HEK293 (cell line): ENCODE measurements around the gene GNAI2.

Experiments
- CTCF ChIA-PET: fragments of 350-600 bp; formaldehyde crosslinking; extraction: SDS; loops from one replicate; lab custom pipeline; 2021; ENCODE audit warnings: antibody characterized with exemption; lab: Yijun Ruan, JAX
- POLR2A ChIA-PET: fragments of 300-600 bp; formaldehyde crosslinking; extraction: SDS; loops from one replicate; lab custom pipeline; 2020; ENCODE audit warnings: antibody characterized with exemption, inconsistent platforms; lab: Yijun Ruan, JAX
- H3K27ac ChIP-seq: fragments of 200-500 bp; sonication (Bioruptor generic); 2 replicates; pipeline ENCODE4 v1.5.1; 2014; ENCODE audit warnings: low read depth, low read length, control low read depth, inconsistent platforms; ENCODE audit errors: extremely low read depth
- H3K36me3 ChIP-seq, 2 experiments: fragments of 200-500 bp in 1 of 2; sonication (Bioruptor generic) in 1 of 2; 1 replicate in 1 of 2; 2 replicates in 1 of 2; pipeline ENCODE4 v1.5.1; 2014 to 2017; ENCODE audit warnings: inconsistent platforms in 2 of 2, low read length in 2 of 2; ENCODE audit not compliant: control insufficient read depth in 2 of 2, insufficient read depth in 1 of 2
- H3K4me1 ChIP-seq: fragments of 200-500 bp; sonication (Bioruptor generic); 2 replicates; pipeline ENCODE4 v1.5.1; 2014; ENCODE audit warnings: mild to moderate bottlenecking, low read length, inconsistent platforms; ENCODE audit not compliant: control insufficient read depth, insufficient read depth
- H3K4me3 ChIP-seq: 2 replicates; pipeline ENCODE4 v1.5.1; 2011; ENCODE audit warnings: low read depth, mild to moderate bottlenecking, control low read depth, low read length, moderate library complexity
- H3K9me3 ChIP-seq: fragments of 200-500 bp; sonication (Bioruptor generic); 2 replicates; pipeline ENCODE4 v1.5.1; 2014; ENCODE audit warnings: low read depth, low read length, inconsistent platforms; ENCODE audit not compliant: control insufficient read depth, insufficient read depth
- ATF2 ChIP-seq: fragments of 450-650 bp; formaldehyde crosslinking; IDR thresholded peaks from 2 replicates; pipeline ENCODE4 v1.5.1; 2016; ENCODE audit warnings: missing biosample characterization, missing genetic modification characterization, low read depth
- GLI4 ChIP-seq: fragments of 450-650 bp; formaldehyde crosslinking; IDR thresholded peaks from 2 replicates; pipeline ENCODE4 v1.5.1; 2016; ENCODE audit warnings: missing biosample characterization, missing genetic modification characterization
- GLIS1 ChIP-seq: fragments of 450-650 bp; formaldehyde crosslinking; IDR thresholded peaks from 2 replicates; pipeline ENCODE4 v1.5.1; 2016; ENCODE audit warnings: missing biosample characterization, missing genetic modification characterization
- KLF7 ChIP-seq: fragments of 450-650 bp; formaldehyde crosslinking; IDR thresholded peaks from 2 replicates; pipeline ENCODE4 v1.5.1; 2016; ENCODE audit warnings: missing biosample characterization, missing genetic modification characterization, borderline replicate concordance
- RBAK ChIP-seq: fragments of 450-650 bp; formaldehyde crosslinking; IDR thresholded peaks from 2 replicates; pipeline ENCODE4 v1.5.1; 2016; ENCODE audit warnings: missing biosample characterization, missing genetic modification characterization
- ZBTB1 ChIP-seq: fragments of 450-650 bp; formaldehyde crosslinking; IDR thresholded peaks from 2 replicates; pipeline ENCODE4 v1.5.1; 2016; ENCODE audit warnings: missing biosample characterization, missing genetic modification characterization
- ZBTB20 ChIP-seq: fragments of 450-650 bp; formaldehyde crosslinking; IDR thresholded peaks from 2 replicates; pipeline ENCODE4 v1.5.1; 2016; ENCODE audit warnings: missing biosample characterization, missing genetic modification characterization
- ZFHX2 ChIP-seq: fragments of 450-650 bp; formaldehyde crosslinking; conservative IDR thresholded peaks from 2 replicates; pipeline ENCODE4 v1.5.1; 2016; ENCODE audit warnings: missing biosample characterization, missing genetic modification characterization
- ZFP41 ChIP-seq: fragments of 450-650 bp; formaldehyde crosslinking; IDR thresholded peaks from 2 replicates; pipeline ENCODE4 v1.5.1; 2016; ENCODE audit warnings: missing biosample characterization, missing genetic modification characterization, borderline replicate concordance
- ZNF121 ChIP-seq: fragments of 450-650 bp; formaldehyde crosslinking; IDR thresholded peaks from 2 replicates; pipeline ENCODE4 v1.5.1; 2016; ENCODE audit warnings: missing biosample characterization, missing genetic modification characterization
- ZNF132 ChIP-seq: fragments of 450-650 bp; formaldehyde crosslinking; IDR thresholded peaks from 2 replicates; pipeline ENCODE4 v1.5.1; 2017; ENCODE audit warnings: missing biosample characterization, missing genetic modification characterization, borderline replicate concordance
- ZNF18 ChIP-seq: fragments of 450-650 bp; formaldehyde crosslinking; IDR thresholded peaks from 2 replicates; pipeline ENCODE4 v1.5.1; 2016; ENCODE audit warnings: missing biosample characterization, missing genetic modification characterization
- ZNF19 ChIP-seq: fragments of 450-650 bp; formaldehyde crosslinking; IDR thresholded peaks from 2 replicates; pipeline ENCODE4; 2016; ENCODE audit warnings: missing biosample characterization, missing genetic modification characterization, low read depth
- ZNF501 ChIP-seq: fragments of 450-650 bp; formaldehyde crosslinking; IDR thresholded peaks from 2 replicates; pipeline ENCODE4 v1.5.1; 2016; ENCODE audit warnings: missing biosample characterization, missing genetic modification characterization
- ZNF555 ChIP-seq: fragments of 450-650 bp; formaldehyde crosslinking; conservative IDR thresholded peaks from 2 replicates; pipeline ENCODE4 v1.5.1; 2017; ENCODE audit warnings: missing biosample characterization, mild to moderate bottlenecking, missing genetic modification characterization, inconsistent platforms
- ZNF561 ChIP-seq: fragments of 450-650 bp; IDR thresholded peaks from 2 replicates; pipeline ENCODE4 v1.5.1; 2018; ENCODE audit warnings: missing biosample characterization, missing genetic modification characterization, borderline replicate concordance
- ZNF610 ChIP-seq: fragments of 450-650 bp; formaldehyde crosslinking; IDR thresholded peaks from 2 replicates; pipeline ENCODE4 v1.5.1; 2016; ENCODE audit warnings: missing biosample characterization, missing genetic modification characterization, borderline replicate concordance
- ZNF623 ChIP-seq: fragments of 450-650 bp; formaldehyde crosslinking; IDR thresholded peaks from 2 replicates; pipeline ENCODE4 v1.5.1; 2016; ENCODE audit warnings: missing biosample characterization, missing genetic modification characterization
- ZNF629 ChIP-seq: fragments of 450-650 bp; formaldehyde crosslinking; IDR thresholded peaks from 2 replicates; pipeline ENCODE4 v1.5.1; 2017; ENCODE audit warnings: missing biosample characterization, missing genetic modification characterization
- ZNF654 ChIP-seq: fragments of 450-650 bp; formaldehyde crosslinking; IDR thresholded peaks from 2 replicates; pipeline ENCODE4 v1.5.1; 2016; ENCODE audit warnings: low read depth, missing biosample characterization, missing genetic modification characterization
- ZNF670 ChIP-seq: fragments of 450-650 bp; formaldehyde crosslinking; IDR thresholded peaks from 2 replicates; pipeline ENCODE4 v1.5.1; 2016; ENCODE audit warnings: missing biosample characterization, missing genetic modification characterization, low read depth
- ZNF768 ChIP-seq: fragments of 450-650 bp; formaldehyde crosslinking; IDR thresholded peaks from 2 replicates; pipeline ENCODE4 v1.5.1; 2018; ENCODE audit warnings: missing biosample characterization, mild to moderate bottlenecking, missing genetic modification characterization
- TF ChIP-seq, protein P1 (sequence below): fragments of 450-650 bp; formaldehyde crosslinking; IDR thresholded peaks from 2 replicates; pipeline ENCODE4 v1.5.1; 2016; ENCODE audit warnings: missing biosample characterization, missing genetic modification characterization
- TF ChIP-seq, protein P2 (sequence below): fragments of 450-650 bp; IDR thresholded peaks from 2 replicates; pipeline ENCODE4 v1.5.1; 2018; ENCODE audit warnings: missing biosample characterization, missing genetic modification characterization

GNAI2 gene

GRCh38 chr3:50287262-50287661 lies 51.3 kb downstream of the GNAI2 start:
- POLR2A ChIA-PET = no interaction called here

GRCh38 chr3:50288387-50289007 lies 52.5 kb downstream of the GNAI2 start:
- H3K4me3 ChIP-seq = no peak overlapping the region
- no peak overlapping the region for H3K27ac ChIP-seq
- H3K4me1 ChIP-seq = no peaks in the 10 kb centered on the region
- CTCF ChIA-PET = interaction anchor here (0.8 to 1.3 kb wide), 4 partner anchors 14 to 36 kb away, joined by 3 to 4 read pairs (median 4); no protein-coding TSS in a partner anchor
- TF ChIP-seq ZNF18 (no peak), ZNF561 (tag by site-specific recombination) (no peak), ZNF629 (tag by site-specific recombination) (no peak), ZNF768 (no peak)
- TF ChIP-seq, protein P1, sequence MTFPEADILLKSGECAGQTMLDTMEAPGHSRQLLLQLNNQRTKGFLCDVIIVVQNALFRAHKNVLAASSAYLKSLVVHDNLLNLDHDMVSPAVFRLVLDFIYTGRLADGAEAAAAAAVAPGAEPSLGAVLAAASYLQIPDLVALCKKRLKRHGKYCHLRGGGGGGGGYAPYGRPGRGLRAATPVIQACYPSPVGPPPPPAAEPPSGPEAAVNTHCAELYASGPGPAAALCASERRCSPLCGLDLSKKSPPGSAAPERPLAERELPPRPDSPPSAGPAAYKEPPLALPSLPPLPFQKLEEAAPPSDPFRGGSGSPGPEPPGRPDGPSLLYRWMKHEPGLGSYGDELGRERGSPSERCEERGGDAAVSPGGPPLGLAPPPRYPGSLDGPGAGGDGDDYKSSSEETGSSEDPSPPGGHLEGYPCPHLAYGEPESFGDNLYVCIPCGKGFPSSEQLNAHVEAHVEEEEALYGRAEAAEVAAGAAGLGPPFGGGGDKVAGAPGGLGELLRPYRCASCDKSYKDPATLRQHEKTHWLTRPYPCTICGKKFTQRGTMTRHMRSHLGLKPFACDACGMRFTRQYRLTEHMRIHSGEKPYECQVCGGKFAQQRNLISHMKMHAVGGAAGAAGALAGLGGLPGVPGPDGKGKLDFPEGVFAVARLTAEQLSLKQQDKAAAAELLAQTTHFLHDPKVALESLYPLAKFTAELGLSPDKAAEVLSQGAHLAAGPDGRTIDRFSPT = no peak
- POLR2A ChIA-PET = interaction anchor here (0.6 kb wide), 1 partner anchor 49 kb away, joined by 3 read pairs; no protein-coding TSS in a partner anchor
- H3K36me3 ChIP-seq = peaks cover 0 to 46% of the 10 kb centered on the region in 2 experiments; a peak in 1 of 3 replicates
- H3K9me3 ChIP-seq = no peaks in the 10 kb centered on the region

More at GRCh38 chr3:50287262-50287661, 51.3 kb downstream of the GNAI2 start:
- Histone ChIP-seq H3K4me3 (no peak overlapping the region), H3K27ac (no peak overlapping the region)
- TF ChIP-seq RBAK (no peak), ZNF555 (no peak), GLI4 (no peak), GLIS1 (tag by site-specific recombination) (no peak), ZNF501 (tag by site-specific recombination) (no peak), ZNF132 (tag by site-specific recombination) (no peak), ZBTB20 (tag by site-specific recombination) (no peak), ZFHX2 (tag by site-specific recombination) (no peak), ZFP41 (no peak), ZBTB1 (no peak), ZNF19 (tag by site-specific recombination) (no peak), KLF7 (tag by site-specific recombination) (no peak), ZNF654 (tag by site-specific recombination) (no peak), ZNF670 (tag by site-specific recombination) (no peak), ZNF610 (no peak), ATF2 (tag by site-specific recombination) (no peak), ZNF121 (tag by site-specific recombination) (no peak), ZNF623 (no peak)
- TF ChIP-seq, protein P1 = no peak
- TF ChIP-seq, protein P2, sequence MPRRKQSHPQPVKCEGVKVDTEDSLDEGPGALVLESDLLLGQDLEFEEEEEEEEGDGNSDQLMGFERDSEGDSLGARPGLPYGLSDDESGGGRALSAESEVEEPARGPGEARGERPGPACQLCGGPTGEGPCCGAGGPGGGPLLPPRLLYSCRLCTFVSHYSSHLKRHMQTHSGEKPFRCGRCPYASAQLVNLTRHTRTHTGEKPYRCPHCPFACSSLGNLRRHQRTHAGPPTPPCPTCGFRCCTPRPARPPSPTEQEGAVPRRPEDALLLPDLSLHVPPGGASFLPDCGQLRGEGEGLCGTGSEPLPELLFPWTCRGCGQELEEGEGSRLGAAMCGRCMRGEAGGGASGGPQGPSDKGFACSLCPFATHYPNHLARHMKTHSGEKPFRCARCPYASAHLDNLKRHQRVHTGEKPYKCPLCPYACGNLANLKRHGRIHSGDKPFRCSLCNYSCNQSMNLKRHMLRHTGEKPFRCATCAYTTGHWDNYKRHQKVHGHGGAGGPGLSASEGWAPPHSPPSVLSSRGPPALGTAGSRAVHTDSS = no peak
- TF ChIP-seq, all 188 proteins: peak for 0
- CTCF ChIA-PET = interaction anchor here (1.2 kb wide), 1 partner anchor 12 kb away, joined by 3 read pairs; no protein-coding TSS in a partner anchor
- H3K4me1 ChIP-seq = no peaks in the 10 kb centered on the region
- H3K9me3 ChIP-seq = no peaks in the 10 kb centered on the region
- peaks cover 0 to 46% of the 10 kb centered on the region in 2 experiments; a peak in 1 of 3 replicates for H3K36me3 ChIP-seq
